ENCODE data around the gene LARP4B. TPM values are rescaled to one million over a fixed set of nuclear protein-coding genes. Genes with fewer than 3 reads are reported as not detected.
"Not testable (repeated sequence)": the region's sequence is repeated elsewhere in the genome, so short reads cannot be mapped to it uniquely, and the experiment has no call there.

The LARP4B gene
- total RNA-seq, 1 experiment from 2014 or later = 21.9 TPM

DNA sequence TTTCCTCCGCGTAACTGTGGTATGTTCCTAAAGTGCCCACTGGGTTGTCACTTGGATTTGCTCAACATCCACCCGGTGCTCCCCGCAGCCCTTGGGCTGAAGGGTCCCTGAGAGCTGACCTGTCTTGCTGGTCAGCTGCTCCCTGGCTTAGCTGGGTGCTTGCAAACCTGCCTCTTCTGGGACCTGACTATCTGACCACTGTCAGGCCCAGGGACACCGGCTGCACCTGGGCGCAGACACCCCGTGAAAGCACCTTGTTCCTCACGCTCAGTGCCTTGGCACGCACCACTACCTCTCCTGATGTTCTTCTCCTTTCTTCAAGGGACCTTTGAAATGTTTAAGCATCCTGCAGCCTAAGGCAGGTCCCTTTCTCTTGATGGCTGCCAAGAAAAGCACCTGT is 26.6 kb upstream of the LARP4B start:
- DNase-seq (ENCODE audit: low read depth) = no peak

DNA sequence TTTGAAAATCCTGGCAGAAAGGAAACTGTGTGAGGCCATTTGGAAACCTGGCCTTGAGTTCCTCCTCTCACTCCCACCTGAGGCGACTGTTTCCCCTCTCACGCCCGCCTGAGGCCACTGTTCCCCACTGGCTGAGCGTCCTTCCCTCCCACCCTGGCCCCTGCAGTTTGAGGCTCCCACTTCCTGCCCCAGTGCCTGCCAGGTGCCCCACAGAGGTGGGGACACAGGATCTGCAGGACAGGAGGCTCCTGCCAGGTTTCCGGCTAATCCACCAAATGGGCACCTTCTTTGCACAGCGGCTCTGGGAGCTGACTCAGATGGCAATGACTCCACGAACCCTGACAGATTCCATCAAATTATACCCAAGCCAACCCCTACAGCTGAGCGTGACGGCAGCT is 24.3 kb upstream of the LARP4B start:
- no peak for DNase-seq (ENCODE audit: low read depth)

DNA sequence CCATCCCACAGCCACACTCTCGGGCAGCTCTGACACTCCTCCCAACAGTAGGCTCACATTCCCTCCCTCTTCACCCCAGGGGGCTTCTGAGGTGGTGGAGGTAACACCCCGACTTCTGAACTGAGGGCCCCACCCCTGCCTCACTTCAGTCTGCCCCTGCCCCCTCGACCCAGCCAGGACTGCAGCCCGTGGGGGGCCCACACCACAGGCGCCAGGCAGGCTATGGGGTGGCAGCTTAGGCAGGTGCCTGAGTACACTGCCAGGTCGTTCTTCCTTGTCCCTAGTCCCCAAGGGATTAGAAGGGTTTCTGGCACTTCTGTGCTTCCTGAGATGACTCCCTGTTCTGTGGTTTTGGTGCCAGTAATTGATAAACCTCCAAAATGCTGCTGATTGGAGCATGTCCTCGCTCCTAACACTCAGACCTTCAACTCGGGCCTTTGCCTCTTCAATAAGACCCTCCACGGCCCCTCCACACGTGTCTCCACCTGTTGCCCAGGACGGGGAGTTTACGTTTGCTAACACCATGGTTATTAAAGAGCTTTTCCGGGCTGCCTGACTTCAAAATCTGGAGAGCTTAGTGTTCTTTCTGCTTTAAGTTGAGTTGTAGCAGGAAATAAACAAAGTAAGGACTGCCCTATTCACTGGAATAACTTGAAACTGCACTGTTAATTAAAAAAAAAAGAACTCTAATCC is 23.8 kb upstream of the LARP4B start:
- DNase-seq (ENCODE audit: low read depth) = no peak

DNA sequence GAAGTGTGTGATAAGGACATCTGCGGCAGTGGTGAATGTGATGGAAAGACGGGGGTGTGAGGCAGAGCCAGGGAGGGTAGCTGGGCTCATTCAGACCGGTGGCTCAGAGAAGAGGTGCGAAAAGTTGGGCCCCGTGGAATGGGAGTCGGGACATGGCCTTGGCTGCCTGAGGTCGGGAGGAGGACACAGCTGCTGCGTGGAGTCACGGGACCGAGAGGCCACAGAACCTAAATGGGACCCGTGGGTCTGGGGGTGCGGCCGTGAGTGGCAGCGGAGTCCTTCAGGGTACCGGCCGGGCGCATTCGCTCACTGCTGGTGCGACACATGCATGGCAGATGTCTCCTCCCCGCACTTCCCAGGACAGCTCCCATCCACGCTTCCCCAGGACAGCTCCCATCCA is 22.9 kb upstream of the LARP4B start:
- DNase-seq (ENCODE audit: low read depth) = no peak

DNA sequence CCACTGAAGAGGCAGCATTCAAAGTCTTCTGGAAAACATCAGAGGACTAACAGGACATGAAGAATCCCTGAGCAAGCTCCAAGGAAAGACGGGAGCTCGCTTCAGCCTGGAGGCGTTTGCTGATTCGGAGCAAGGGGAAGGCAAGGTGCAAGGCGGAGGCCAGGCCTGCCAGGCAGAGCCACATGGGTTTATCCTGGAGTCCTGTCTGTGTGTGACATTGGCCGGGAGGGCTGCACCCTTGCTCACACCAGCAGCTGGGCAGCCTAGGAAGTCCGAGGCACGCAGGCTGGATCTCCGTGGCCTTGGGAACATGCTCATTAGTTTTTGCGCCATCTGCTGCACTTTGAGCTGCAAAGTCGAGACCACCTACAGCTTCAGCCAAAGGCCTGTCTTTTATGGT is 22.3 kb upstream of the LARP4B start:
- no peak for DNase-seq (ENCODE audit: low read depth)

DNA sequence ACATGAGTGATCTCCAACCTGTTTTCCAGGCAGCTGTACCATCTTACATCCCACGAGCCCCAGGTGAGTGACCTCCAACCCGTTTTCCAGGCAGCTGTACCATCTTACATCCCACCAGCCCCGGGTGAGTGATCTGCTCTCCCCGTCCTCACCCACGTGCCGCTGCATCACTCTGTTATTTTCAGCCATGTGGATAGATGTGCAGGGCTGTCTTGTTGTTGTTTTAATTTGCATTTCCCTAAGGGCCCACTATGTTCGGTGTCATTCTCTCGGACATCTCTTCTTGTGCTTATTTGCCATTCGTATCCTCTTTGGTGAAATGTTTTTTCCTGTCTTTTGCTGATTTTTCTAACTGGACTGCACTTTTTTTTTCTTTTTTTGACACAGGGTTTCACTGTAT is 17.9 kb upstream of the LARP4B start:
- DNase-seq (ENCODE audit: low read depth) = no peak

DNA sequence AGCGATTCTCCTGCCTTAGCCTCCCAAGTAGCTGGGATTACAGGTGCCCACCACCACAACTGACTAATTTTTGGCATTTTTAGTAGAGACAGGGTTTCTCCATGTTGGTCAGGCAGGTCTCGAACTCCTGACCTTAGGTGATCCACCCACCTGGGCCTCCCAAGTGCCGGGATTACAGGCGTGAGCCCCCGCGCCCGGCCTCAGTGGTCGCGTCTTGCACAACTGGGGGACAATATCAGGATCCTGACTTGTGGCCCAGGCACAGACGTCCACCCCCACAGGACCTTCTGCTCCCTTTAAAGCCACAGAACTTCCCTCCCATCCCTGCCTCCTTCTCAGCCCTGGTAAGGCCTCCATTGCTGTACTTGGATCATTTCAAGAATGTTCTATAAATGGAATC is 16.8 kb upstream of the LARP4B start:
- no peak for DNase-seq (ENCODE audit: low read depth)

DNA sequence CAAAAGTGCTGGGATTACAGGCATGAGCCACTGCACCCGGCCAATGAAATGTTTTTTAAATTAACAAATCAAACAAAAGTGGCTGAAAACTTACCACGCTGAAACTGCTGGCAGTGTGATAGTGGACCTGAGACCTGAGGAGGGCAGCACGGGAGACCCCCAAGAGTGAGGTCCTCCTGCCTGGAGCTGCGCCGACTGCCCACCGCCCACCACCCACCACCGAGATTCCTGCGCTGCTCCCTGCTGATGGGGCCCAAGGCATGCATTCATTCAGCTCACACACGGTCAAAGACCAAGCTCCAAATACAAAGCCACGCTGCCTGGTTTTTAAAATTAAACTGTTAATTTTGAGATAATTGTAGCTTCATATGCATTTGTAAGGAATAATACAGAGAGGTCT is 16.4 kb upstream of the LARP4B start:
- no peak for DNase-seq (ENCODE audit: low read depth)

DNA sequence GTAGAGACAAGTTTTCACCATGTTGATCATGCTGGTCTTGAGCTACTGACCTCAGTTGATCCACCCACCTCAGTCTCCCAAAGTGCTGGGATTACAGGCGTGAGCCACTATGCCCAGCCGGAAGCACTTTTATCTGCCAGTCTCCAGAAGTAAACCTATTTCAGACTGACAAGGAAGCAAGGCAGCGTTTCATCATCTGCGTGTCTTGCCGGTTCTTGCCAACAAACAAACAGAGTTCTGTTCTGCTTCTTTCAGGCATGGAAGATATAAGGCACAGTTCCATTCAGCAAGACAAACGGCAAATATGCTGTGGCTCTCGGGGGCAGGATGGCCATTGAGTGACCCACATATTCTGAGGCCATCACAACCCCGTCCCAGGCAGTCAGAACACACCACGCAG is 15.5 kb upstream of the LARP4B start:
- DNase-seq (ENCODE audit: low read depth) = no peak

DNA sequence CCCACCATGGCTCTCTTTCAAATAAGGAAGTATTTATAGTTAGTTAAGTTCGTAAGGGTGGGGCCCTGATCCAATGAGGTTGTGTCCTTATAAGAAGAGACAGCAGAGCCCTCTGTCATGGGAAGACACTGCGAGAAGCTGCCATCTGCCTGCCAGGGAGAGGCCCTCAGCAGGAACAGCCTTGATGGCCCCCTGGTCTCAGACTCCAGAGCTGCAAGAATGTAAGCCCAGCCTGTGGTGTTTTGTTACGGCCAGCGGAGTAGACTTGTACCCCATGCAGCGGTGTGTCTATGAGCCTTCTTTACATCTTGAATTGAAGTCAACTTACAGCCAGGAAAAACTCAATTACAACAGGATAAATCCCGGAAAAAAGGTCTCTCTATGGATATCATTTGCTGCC is 14.3 kb upstream of the LARP4B start:
- DNase-seq (ENCODE audit: low read depth) = no peak

DNA sequence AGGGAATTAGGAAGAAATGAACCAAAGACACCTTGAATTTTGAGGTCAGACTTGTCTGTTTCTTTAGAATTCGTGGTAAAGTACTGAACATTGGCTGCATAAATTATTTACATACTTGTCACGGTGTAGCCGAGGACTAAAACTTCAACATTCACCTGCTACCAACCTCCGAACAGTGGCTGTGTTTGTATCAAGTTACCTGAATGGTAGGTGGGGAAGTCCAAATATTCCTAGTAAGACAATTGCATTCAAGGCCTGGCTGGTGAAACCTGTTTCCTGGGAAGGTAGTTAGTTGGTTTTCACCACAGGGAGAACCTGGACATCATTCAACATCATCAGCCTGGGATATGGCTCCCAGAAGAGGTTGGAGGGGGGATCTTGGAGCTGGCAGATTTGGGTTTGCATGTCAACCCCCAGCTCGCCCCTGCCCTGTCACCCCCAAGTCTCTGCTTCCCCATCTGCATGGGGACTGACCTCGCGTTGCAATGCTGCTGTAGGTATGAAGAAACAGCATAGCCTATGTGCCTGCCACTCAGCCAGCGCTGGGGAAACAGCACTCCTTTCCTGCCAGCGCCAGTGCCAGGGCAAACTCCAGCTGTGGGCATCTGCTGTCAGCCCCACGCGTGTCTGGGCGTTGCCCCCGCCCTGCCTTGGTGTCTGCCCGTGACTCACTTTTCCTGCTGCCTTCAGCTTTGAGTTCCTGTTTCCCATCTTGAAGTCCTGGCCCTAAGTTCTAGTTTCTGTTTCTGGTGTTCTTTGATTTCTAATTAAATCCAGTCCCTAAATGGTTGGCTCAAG is 12.7 kb upstream of the LARP4B start:
- peak; percentile 32 for DNase-seq (ENCODE audit: low read depth)

DNA sequence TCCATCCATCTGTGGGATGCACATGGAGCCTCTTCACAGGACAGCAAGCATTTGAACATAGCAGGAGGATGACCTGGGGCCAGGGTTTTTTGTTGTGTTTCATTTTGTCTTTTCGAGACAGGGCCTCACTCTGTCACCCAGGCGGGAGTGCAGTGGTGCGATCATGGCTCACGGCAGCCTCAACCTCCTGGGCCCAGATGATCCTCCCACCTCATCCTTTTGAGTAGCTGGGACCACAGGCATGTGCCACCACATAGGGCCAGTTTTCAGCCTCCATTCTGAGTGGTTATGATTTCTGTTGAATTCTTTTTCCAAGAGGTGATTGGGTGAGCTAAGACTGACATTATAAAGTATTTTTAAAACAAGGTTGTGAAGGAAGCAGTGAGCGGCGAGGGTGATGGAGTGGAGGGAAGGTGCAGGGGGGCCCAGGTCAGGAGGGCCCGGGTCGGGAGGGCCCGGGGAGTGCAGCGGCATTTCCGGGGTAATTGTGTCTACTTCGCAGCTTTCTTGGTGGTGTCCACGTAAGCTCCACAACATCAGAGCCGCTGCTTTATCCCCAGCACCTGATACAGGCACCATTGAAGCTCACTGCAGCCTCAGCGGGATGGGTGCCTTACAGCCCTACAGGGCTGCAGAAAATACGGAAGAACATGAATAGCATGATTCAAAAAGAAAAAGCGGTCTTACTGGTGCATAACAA is 12.0 kb upstream of the LARP4B start:
- no peak for DNase-seq (ENCODE audit: low read depth)

DNA sequence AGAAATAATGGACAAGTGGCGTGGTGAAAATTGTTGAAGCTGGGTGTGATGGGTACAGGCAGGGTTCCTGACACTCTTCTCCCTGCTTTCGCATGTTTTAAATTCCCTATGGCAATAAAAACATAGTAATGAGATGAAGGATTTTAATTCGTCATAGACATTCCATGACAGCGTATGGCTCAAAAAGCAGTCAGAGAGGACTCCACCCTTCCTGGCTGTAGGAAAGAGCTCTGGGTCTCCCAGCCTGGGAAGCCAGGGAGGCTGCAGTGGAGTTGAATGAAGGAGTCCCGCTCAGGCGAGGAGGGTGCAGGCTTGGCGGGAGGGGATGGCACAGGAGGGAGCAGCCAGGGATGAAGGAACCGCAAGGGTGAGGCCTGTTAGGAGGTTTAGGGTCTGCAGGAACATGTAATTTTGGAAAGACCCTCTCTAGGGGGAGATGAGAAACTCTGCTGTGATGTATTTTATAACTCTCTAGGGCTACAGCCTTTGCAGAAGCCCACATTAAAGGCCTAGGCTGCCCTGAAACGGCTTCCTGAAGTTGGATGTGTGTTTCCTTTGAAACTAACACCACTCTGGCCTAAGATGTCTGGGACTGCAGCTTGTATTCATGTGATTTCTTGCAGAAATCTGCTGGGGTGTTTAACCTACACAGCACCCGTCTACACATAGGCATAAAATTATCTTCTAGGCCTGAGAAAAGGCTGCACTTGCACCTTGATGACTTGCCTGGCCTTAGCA is 7.6 kb upstream of the LARP4B start:
- DNase-seq (ENCODE audit: low read depth) = no peak

DNA sequence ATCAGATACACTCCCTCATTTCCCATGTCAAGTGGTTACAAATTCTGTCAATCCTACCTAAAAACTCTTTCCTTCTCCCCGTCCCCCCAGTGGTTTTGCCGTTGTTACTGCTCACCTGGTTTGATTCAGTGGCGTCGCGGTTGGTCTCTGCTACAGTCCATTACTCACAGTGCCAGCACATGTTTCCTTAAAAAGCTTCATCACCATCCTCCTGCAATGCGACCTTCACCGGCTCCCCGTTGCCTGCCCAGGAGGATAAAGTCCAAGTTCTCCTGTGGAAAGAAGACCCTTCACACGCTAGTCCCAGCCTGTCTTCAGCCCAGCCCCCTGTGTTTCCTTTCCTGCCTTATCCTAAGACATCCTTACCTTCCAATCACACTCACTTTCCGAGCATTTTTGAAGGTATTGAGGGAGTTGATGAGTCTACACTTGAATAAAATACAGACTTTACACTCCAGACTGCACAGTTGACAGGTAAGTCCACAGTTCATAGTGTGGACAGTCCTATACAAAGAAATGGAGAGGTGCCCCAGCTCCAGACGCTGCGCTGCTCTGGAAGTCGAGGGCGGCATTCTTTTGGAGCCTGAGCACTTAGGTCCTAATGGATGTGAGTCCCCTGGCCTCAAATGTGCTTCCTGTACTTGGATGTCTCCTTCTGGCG is 3.4 kb upstream of the LARP4B start:
- DNase-seq (ENCODE audit: low read depth) = no peak

DNA sequence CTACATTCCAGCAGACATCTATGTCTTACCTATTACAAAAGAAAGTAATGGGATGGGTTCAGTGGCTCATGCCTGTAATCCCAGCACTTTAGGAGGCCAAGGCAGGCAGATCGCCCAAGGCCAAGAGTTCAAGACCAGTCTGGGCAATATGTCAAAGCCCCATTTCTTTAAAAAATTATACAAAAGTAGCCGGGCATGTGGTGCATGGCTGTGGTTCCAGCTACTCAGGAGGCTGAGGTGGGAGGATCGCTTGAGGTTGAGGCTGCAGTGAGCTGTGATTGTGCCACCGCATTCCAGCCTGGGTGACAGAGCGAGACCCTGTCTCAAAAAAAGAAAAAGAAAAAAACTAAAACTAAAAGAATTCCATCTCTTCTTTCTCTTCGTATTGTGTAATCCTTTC is 2.7 kb upstream of the LARP4B start:
- not testable (repeated sequence) for DNase-seq (ENCODE audit: low read depth)

DNA sequence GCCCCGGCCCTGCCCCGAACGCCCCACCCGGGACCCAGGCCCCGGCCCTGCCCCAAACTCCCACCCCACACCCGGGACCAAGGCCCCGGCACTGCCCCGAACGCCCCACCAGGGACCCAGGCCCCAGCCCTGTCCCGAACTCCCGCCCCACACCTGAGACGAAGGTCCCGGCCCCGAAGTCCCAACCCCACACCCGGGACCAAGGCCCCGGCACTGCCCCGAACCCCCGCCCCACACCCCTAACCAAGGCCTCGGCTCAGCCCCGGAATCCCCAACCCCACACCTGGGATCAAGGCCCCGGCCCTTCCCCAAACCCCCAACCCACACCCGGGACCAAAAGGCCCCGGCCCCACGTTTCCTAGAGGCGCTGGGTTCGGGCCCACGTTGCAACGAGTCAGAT is 1.1 kb upstream of the LARP4B start:
- DNase-seq (ENCODE audit: low read depth) = no peak

DNA sequence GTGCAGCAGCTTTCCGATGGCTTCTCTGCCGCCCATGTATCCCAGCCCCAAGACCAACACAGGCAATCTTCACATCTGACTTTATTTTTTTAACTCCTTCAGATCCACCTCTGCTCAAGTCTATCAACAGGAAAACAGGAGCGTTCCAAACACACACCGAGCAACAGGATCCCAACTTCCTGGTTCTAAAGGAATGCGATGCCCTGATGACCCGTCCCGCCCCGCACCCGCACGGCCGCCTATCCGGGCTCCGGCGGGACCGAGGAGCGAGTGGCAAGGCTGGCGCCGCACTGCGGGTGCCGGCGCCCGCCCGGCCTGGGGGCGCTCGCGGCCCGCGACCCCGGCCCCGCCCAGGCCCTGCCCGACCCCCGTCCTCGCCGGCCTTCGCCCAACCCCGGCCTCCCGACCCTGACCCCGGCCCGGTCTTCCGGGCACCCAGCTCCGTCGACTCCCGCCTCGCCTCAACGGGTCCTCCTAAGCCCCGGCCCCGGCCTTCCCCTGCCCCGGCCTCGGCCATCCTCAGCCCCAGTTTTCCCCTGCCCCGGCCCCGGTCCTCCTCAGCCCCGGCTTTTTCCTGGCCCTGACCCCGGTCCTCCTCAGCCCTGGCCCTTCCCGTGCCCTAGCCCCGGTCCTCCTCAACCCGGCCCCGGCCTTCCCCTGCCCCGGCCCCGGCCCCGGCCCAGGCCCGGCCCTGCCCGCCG is 730 bp downstream of the LARP4B start:
- peak; percentile 41 for DNase-seq (ENCODE audit: low read depth)

DNA sequence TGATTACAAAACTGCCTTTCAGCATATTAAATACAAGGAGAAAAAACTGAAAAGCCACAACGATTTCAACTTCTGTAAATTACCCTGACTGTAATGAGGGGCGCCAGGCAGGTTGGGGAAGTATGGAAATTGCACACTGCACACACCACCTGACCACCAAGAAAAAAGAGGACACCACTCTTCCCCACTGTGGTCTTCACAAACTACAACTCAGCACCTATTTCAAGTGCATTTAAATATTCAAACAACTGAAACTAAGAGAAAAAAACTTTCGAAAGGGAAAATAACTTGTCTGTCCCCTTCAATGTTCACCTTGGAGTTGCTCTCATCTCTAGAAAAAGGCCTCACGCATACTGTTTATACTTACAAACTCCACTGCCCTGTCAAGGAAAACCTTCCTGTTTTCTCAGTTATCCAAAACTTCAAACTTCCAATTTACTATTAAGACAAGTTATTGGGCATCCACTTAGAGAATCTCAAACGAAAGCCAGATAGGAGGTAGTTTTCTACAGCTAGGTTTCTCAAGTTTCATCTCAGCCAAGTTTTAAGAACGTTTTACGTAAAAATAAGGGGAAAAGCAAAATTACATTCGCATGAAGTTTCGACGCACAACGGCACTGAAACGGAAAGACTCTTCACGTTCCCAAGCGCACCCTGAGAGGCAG is 1.4 kb downstream of the LARP4B start:
- DNase-seq (ENCODE audit: low read depth) = no peak

DNA sequence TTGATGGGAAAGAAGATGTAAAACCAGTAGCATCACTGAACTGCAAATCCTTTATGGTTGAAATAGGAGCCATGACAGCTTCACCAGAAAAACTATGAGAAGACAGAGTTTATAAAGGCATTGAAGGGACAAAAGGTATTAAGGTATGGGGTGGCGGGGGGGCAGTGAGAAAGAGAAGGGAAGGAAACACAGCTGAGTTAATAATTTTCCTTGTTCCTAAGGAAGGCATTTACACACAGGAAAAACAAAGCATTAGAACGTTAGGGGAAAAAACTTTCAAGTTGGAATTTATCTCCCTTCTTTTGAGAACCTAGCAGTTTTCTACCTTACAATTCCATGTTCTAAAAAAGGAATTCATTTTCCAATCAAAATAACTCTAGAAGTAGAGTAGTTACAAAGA is 4.4 kb downstream of the LARP4B start:
- no peak for DNase-seq (ENCODE audit: low read depth)

DNA sequence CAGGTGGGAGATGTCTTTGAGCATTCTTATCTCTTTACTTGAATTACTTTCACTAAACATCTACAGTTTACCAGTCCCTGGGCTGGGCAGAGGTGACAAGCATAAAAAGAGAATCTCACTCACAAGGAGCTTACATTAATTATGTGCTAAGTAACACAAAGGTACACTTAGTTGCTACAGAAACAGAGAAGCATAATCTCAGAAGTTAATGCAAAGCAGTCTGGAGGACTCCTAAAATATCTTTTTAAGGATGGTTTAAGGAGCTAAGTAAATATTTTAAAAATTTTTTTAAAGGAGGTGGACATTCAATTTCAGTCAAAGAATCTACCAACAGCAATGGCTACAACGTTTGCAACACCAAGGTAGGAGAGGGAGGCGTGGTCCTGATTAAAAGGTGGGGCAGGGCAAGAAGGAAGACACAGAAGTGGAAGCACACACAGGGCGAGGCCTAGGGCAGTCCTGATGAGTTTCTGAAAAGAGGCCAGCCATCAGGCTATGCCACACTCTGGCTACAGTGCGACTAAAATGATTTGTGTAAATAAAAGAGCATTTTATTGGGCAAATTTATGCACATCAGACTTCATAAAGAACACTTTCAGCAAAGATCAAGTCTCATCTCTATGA is 5.3 kb downstream of the LARP4B start:
- no peak for DNase-seq (ENCODE audit: low read depth)

Measured in Daoy (cell line).